ENCODE results near the gene KIFAP3. TPM values are rescaled to one million over a fixed set of nuclear protein-coding genes. Genes with fewer than 3 reads are reported as not detected.
"Not testable (repeated sequence)": the region's sequence is repeated elsewhere in the genome, so short reads cannot be mapped to it uniquely, and the experiment has no call there.

Gene KIFAP3
- polyA plus RNA-seq, 4 donors: 39.6 to 54.5 (median 49.6) TPM

GRCh38 chr1:169892927-169893644, 181.4 kb downstream of the KIFAP3 start:
- DNase-seq (ENCODE audit: low read depth in 4 of 4, low spot score in 3 of 4): peak in 3 of 4 donors; percentile 29 to 45 (median 31)

GRCh38 chr1:169892176-169892926, 182.1 kb downstream of the KIFAP3 start:
- DNase-seq (ENCODE audit: low read depth in 4 of 4, low spot score in 3 of 4): peak in 1 of 4 donors; percentile 8

- DNase-seq (ENCODE audit: low read depth in 4 of 4, low spot score in 3 of 4): peak in 1 of 4 donors; percentile 10
Measured at GRCh38 chr1:169891539-169891885, 183.0 kb downstream of the KIFAP3 start.

- peak in 2 of 4 donors; percentile 25 to 41 for DNase-seq (ENCODE audit: low read depth in 4 of 4, low spot score in 3 of 4)
Measured at GRCh38 chr1:169890761-169891538, 183.5 kb downstream of the KIFAP3 start.

- DNase-seq (ENCODE audit: low read depth in 4 of 4, low spot score in 3 of 4): no peak
Measured at GRCh38 chr1:169889871-169890270, 184.6 kb downstream of the KIFAP3 start.

GRCh38 chr1:169886931-169887330, 187.6 kb downstream of the KIFAP3 start:
- no peak for DNase-seq (ENCODE audit: low read depth in 4 of 4, low spot score in 3 of 4)

GRCh38 chr1:169886422-169886821, 188.1 kb downstream of the KIFAP3 start:
- no peak for DNase-seq (ENCODE audit: low read depth in 4 of 4, low spot score in 3 of 4)

GRCh38 chr1:169885207-169885606, 189.3 kb downstream of the KIFAP3 start:
- DNase-seq (ENCODE audit: low read depth in 4 of 4, low spot score in 3 of 4): no peak

GRCh38 chr1:169884634-169885033, 189.9 kb downstream of the KIFAP3 start:
- no peak for DNase-seq (ENCODE audit: low read depth in 4 of 4, low spot score in 3 of 4)

GRCh38 chr1:169882039-169882511, 192.4 kb downstream of the KIFAP3 start:
- no peak for DNase-seq (ENCODE audit: low read depth in 4 of 4, low spot score in 3 of 4)

GRCh38 chr1:169879034-169879840, 195.3 kb downstream of the KIFAP3 start:
- DNase-seq (ENCODE audit: low read depth in 4 of 4, low spot score in 3 of 4): no peak

GRCh38 chr1:169878498-169878897, 196.0 kb downstream of the KIFAP3 start:
- no peak for DNase-seq (ENCODE audit: low read depth in 4 of 4, low spot score in 3 of 4)

GRCh38 chr1:169877800-169878491, 196.5 kb downstream of the KIFAP3 start:
- no peak for DNase-seq (ENCODE audit: low read depth in 4 of 4, low spot score in 3 of 4)

GRCh38 chr1:169874229-169874628, 200.3 kb downstream of the KIFAP3 start:
- DNase-seq (ENCODE audit: low read depth in 4 of 4, low spot score in 3 of 4): no peak

GRCh38 chr1:169873582-169874199, 200.8 kb downstream of the KIFAP3 start:
- DNase-seq (ENCODE audit: low read depth in 4 of 4, low spot score in 3 of 4): no peak

- DNase-seq (ENCODE audit: low read depth in 4 of 4, low spot score in 3 of 4): no peak
Measured at GRCh38 chr1:169872906-169873305, 201.6 kb downstream of the KIFAP3 start.

GRCh38 chr1:169871988-169872387, 202.5 kb downstream of the KIFAP3 start:
- DNase-seq (ENCODE audit: low read depth in 4 of 4, low spot score in 3 of 4): not testable (repeated sequence)

All from left renal pelvis (tissue), 4 donors.